HG03457 (cell line): ENCODE measurements around the gene RPTOR.
"Not testable (repeated sequence)": the region's sequence is repeated elsewhere in the genome, so short reads cannot be mapped to it uniquely, and the experiment has no call there.

Source experiments
- ATAC-seq: cut with Tn5 transposase; IDR thresholded peaks from one replicate; pipeline ENCODE4 v1.9.1; 2021; ENCODE audit warnings: moderate number of reproducible peaks; ENCODE audit not compliant: unreplicated experiment

The RPTOR gene, protein sequence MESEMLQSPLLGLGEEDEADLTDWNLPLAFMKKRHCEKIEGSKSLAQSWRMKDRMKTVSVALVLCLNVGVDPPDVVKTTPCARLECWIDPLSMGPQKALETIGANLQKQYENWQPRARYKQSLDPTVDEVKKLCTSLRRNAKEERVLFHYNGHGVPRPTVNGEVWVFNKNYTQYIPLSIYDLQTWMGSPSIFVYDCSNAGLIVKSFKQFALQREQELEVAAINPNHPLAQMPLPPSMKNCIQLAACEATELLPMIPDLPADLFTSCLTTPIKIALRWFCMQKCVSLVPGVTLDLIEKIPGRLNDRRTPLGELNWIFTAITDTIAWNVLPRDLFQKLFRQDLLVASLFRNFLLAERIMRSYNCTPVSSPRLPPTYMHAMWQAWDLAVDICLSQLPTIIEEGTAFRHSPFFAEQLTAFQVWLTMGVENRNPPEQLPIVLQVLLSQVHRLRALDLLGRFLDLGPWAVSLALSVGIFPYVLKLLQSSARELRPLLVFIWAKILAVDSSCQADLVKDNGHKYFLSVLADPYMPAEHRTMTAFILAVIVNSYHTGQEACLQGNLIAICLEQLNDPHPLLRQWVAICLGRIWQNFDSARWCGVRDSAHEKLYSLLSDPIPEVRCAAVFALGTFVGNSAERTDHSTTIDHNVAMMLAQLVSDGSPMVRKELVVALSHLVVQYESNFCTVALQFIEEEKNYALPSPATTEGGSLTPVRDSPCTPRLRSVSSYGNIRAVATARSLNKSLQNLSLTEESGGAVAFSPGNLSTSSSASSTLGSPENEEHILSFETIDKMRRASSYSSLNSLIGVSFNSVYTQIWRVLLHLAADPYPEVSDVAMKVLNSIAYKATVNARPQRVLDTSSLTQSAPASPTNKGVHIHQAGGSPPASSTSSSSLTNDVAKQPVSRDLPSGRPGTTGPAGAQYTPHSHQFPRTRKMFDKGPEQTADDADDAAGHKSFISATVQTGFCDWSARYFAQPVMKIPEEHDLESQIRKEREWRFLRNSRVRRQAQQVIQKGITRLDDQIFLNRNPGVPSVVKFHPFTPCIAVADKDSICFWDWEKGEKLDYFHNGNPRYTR (N-terminal part only)

DNA sequence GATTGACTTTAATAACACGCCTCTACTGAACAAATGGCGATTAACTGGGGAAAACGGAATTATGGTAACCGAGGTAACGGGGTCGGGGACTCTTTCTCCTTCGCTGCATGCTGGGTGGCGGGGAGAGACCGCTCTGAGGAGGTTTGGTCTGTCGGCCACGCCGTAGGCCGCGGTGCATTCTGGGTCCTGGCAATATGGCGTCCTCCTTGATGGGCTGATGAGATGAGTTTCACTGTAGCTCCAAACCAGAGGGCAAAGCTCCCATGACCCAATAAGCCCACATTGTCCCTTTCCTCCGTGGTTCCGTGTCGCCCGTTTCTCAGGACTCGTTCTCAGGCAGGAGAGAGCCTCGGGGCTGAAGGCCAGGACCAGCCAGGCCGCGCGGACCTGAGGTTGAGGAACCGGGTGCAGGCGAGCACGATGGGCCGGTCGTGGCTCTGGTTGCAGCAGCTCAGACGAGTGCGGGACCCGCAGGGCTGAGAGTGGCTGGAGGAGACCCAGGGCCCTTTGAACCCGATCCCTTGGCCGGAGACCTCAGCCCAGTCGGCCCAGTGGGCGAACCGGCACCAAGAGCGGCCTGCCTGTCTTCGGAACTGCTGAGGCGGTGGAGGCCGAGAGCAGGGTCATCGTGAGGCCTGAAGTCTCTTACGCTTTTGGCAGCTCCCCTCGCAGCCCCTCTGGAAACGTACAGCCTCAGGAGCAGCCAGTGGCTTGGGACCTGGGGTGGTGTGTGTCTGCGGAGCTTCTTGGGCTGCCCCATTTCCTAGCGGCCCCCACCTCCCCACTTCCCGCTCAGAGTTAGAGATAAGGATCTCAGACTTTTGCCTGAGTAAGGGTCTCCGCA lies at the start of gene RPTOR:
RPTOR (plus strand) TSS at position 184 of the 844 bp plus-strand sequence. CDS start 792 bp downstream, outside the sequence.
- ATAC-seq = no peak

DNA sequence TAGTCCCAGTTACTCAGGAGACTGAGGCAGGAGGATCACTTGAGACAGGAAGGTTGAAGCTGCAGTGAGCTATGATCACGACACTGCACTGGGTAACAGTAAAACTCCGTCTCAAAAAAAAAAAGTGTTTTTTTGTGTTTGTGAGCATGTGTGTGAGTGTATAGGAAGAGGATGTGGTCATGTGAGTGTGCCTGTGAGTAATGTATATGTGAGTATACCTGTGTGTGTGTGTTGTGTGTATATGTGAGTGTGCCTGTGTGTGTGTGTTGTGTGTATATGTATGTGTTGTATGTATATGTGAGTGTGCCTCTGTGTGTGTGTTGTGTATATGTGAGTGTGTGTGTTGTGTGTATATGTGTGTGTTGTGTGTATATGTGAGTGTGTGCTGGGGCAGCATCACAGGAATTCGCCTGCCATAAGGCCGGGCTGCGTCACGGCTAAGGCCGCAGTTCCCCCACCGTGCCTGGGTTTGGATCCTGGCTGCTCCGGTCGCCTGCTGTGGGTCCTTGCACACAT lies 46.9 kb upstream of the RPTOR start:
- no peak for ATAC-seq

DNA sequence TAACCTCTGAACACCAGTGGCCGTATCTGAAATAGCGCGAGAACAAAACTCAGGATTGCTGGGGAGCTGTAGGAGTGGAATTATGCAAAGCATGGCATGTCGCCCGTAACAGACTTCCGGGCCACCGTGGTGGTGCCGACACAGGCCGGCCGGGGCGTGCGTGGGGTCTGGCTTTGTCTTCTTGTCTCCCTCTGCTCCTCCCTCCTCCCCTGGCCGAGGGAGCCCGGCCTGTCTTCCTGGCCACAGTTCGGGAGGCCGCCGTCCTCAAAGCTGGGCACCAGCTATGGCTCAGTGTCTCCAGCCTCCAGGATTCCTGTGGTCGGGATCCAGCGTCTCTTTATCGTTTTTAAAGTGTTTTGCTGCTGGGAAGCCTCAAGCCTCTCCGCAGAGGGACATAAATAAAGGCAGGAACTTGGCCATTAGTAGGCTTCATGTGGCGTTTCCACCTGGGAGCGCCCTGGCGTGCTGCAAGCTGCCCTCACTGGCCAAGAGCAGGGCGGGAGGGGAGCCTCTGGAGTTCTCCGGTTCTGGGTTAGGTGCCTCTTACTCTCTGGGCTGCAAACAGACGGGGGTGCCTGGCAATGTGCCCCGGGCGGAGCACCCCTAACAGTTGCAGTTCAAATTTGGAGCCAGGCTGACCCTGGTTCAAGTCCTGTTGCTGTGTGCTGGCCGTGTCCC lies 46.3 kb upstream of the RPTOR start:
- ATAC-seq = no peak

DNA sequence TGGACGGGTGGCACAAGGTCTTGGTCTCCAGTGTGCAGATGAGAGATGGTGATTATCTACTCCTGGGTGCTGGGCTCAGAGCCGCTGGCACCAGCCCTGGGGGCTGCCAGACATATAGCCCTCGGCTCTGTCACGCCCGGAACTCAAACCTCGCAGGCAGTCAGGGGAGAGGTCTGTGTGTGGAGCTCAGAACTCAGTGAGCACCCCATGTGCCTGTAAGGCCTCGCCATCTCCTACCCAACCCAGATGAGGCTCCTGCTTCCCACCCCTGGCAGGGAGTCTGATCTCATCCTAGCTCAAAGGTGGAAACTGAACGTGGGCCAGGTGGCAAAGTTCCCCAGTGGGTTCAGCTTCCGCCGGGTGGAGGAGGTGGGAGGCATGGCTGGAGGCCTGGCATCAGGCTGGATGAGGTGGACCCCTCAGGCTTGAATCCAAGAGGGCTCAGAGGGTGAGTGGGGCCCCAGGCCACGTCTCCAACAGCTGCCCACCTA lies 45.7 kb upstream of the RPTOR start:
- ATAC-seq = no peak

DNA sequence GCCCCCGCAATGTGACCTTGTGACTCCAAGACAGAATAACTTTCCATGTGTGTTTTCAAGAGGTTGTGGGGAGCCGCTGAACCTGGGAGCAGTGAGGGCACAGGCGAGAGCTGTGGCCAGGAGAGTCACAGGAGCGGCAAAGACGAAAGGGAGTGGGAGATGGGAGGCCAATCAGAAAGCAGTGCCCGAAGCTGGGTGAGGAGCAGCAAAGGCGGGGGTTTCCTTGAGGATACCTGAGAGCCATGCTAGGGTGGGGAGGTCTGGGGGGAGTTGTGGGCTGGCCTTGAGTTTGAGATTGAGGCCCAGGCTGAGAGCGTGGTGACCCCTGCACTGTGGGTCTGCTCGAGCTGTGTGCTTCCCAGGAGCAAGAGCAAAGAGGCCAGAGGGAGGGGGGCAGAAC lies 45.1 kb upstream of the RPTOR start:
- no peak for ATAC-seq

DNA sequence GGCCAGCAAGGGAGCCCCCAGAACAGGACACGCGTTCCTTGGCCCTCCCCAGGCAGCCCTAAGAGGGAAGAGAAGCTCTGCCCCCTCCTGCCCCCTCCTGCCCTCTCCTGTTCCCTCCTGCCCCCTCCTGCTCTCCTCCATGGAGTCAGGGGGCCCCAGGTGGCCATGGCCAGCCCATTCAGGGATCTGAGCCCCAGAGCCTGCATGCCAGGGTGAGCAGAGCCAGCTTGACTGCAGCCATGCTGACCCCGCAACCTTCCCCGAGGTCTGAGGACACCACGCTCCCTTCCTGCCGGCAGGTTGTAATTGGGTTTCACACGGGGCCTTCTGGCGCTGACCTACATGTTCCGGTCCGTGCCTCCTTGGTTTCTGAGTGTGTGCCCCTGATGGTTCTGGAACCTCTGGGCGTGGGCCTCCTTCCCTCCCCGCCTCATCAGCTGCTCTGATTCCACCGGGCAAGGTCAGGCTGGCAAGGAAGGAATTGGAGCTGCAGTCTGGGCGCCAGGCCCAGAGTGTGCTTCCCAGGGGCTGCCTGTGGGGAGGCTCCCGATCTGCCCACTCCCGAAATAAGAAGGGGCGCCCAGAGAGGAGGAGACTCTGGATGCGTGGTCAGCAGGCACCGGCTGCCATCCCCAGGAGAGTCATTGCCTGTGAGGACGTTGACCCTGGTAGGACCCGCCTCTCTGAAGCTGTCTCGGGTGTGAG lies 44.5 kb upstream of the RPTOR start:
- no peak for ATAC-seq

DNA sequence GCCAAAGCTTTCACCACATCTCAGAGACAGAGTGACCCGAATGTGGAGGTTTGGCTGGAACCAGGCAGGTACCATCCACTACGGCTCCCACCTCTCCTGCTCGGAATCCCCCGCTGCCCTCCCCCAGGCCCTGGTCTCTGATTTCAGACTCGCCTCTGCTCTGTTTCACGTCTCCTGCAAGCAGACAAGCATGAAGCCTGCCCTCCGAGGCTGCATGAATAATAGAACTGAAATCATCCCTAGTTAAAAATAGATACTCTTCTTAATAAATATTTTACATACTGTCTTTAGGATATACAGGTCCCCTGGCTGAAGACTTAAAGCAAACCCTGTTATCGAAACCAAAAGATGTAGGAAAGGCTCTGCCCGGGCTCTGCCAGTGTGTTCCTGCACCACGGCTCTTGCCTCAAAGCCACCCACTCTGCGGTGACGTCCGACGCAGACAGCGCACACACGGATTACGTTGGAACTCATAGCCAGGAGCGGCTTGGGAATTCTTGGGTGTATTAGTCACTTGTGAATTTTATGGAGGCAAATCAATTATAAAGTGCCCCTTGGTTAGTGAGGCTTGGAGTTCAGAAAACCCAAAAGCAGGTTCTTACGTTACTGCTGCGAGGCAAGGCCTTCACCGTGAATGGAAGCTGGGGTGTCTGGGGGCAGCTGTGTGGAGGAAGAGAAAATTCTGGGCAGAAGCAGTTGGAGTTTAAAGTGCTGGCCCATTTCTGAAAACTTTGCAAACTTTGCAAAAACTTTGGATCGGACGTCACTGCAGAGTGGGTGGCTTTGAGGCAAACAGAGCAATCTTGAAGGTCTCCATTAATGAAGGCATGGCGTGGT lies 42.7 kb upstream of the RPTOR start:
- ATAC-seq = no peak

DNA sequence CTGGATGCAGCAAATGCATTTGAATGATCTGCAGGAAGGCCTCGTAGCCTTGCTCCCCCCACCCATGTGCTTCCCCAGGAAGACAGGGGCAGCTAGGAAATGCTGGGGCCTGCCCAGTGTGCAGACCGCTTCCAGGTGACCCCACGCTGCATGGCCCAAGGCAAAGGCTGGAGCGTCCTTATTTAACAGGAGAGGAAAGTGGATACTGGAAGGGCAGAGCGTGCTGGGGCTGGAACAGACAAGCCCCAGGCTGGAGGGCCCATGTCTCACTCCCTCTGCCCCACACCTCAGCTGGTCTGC lies 42.1 kb upstream of the RPTOR start:
- ATAC-seq = no peak

DNA sequence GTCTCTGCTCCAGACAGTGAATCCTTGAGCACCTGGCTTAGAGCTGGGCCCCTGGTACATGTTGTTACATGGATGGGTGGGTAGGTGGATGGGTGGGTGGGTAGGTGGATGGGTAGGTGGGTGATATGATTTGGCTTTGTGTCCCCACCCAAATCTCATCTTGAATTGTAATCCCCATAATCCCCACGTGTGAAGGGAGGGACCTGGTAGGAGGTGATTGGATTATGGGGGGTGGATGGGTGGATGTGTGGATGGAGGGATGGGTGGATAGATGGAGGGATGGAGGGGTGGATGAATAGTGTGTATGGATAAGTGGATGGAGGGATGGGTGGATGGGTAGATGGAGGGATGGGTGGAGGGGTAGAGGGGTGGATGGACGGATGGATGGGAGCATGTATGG lies 41.6 kb upstream of the RPTOR start:
- ATAC-seq = no peak

DNA sequence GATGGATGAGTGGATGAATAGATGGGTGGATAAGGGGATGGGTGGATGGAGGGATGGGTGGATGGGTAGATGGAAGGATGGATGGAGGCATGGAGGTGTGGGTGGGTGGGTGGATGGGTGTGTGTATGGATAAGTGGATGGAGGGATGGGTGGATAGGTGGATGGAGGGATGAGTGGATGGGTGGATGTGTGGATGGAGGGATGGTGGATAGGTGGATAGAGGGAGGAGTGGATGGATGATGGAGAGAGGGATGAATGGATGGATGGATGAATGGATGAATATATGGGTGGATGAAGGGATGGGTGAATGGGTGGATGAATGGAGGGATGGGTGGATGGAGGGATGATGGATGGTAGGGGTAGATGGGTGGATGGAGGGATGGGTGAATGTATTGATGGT lies 40.7 kb upstream of the RPTOR start:
- no peak for ATAC-seq

DNA sequence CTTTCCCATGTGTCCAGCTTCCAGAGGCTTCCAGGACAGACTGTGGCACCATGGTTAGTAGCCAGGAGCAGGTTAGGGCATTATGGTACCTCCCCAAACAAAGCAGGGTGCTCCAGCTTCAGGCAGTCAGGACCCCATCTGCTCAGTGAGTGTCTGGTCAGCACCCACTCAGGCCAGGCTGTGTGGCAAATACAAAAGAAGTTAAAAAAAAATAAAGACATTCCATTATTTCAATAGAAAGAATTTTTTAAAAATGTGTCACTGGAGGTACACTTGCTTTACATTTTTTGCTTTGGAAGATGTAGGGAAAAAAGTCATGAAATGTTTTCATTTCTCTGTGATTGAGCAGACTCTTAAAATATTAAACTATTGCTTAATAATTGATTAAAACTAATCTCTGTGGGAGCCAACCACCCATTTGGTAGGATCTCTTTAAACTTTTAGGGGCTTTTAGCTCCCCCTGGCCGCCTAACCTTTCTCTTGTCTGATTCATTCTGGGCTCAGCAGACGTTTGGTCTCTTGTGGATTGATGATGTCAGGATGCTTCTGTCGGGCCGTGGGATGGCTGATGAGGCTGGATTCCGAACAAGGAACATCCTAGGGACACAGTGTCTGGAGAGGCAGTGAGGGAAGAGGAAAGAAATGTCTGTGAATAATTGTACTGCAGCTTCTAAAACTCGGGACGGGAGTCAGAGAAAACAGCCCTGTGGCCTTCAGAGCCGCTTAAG lies 39.8 kb upstream of the RPTOR start:
- ATAC-seq = no peak

DNA sequence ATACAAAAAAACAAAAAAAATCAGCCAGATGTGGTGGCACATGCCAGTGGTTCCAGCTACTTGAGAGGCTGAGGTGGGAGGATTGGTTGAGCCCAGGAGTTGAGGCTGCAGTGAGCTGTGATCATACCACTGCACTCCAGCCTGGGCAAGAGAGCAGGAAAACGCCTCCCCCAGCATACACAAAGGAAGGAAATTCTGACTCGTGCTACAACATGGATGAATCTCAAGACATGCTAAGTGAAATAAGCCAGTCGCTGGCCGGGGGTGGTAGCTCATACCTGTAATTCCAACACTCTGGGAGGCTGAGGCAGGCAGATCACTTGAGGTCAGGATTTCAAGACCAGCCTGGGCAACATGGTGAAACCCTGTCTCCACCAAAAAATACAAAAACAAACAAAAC lies 37.5 kb upstream of the RPTOR start:
- not testable (repeated sequence) for ATAC-seq

DNA sequence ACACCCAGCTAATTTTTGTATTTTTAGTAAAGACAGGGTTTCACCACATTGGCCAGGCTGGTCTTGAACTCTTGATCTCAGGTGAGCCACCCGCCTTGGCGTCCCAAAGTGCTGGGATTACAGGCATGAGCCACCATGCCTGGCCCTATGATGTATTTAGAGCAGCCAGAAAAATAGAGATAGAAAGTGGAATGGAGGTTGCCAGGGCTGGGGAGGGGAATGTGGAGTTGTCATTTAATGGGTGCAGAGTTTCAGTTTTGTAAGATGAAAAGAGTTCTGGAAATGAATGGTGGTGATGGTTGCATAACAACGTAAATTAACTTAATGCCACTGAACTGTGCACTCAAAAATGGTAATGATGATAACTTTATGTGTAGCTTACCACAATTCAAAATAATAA lies 36.7 kb upstream of the RPTOR start:
- ATAC-seq = no peak

DNA sequence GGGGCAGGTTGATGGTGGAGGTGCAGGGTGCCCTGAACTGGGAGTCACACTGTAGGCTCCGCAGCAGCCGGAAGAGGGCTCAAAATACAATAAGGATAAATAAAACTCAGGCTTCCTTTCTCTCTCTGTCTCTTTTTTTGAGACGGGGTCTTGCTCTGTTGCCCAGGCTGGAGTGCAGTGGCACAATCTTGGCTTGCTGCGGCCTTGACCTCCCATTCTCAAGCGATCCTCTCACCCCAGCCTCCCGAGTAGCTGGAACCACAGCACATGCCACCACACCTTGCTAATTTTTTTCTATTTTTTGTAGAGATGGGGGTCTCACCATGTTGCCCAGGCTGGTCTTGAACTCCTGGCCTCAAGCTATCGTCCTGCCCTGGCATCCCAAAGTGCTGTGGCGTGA lies 35.3 kb upstream of the RPTOR start:
- ATAC-seq = no peak

DNA sequence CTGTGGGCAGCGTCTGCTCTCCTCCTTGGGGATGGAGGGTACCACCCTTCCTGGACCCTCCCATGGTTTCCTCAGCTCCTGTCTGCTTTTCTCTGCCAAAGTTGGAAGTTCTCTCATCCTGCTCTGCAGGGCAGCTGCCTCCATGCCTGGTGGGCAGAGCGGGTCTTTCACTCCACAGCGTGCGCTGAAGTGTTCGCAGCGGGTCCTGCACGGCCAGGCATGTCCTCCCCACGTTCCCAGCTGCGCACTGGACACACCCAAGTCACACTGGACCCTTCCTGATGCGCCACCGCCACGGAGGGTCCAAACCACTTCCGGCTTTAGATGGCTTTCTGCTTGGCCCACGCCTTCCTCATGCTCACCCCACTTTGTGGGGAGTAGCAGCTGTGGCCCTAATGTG lies 34.5 kb upstream of the RPTOR start:
- ATAC-seq = no peak

DNA sequence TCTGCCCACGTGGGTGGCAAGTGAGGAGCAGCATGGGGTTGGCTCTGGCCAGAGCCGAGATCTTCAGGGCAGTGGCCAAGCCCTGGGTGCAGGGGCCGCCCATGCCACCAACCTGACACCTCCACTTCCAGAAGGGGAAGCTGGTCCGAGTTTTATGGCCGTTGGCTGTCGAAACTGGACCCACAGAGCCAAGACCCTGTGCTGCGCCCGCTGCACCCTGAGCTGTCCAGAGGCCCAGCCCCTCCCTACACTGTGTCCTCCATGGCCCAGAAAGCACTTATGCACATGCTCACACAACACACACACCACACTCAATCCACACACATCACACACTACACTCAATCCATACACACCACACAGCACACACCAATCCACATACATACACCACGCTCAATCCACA lies 33.9 kb upstream of the RPTOR start:
- no peak for ATAC-seq

DNA sequence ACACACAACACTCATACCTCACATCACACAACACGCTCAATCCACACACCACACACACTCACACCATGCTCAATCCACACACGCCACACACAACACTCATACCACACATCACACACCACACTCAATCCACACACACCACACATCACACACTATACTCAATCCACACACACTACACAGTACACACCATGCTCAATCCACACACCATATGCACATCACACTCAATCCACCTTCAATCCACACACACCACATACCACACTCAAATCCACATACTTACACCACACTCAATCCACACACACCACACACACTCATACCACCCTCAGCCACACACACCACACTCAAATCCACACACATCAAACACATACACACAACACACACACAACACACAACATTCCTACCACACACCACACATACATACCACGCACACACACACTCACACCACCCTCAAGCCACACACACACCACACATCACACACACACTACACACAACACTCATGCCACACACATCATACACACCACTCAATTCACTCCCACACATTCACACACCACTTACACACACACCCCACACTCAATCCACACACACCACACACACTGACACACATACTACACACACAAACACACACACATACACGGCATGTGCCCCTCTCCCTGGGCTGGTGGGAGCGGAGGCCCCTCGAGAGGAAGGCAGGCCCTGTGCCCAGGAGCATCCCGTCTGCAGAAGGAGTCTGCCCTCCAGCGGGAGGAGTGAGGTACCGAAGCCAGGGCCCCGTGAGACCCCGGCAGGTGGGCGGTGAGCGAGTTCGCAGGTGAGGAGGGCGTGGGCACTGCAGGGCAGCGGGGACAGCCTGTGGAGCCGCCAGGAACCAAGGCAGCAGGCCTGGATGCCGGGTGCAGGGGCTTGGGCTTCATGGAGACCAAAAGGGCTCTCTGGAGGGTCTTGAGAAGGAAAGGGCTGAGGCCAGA lies 33.1 kb upstream of the RPTOR start:
- no peak for ATAC-seq
